GM19099 (cell line): ENCODE results near the gene FALEC.

Experiments used
- POLR2A ChIP-seq: IDR thresholded peaks from 3 replicates; pipeline ENCODE4 v1.6.1; 2011; ENCODE audit warnings: low read depth; ENCODE audit not compliant: insufficient read length; ENCODE audit errors: extremely low read depth

The FALEC gene

GRCh38 chr1:150567717-150568593 is 52.4 kb downstream of the FALEC start:
- TF ChIP-seq POLR2A, result peak; percentile 28

GRCh38 chr1:150568594-150568966 is 53.0 kb downstream of the FALEC start:
- no peak for TF ChIP-seq POLR2A

GRCh38 chr1:150572918-150573647 is 57.5 kb downstream of the FALEC start:
- peak; percentile 46 for TF ChIP-seq POLR2A

GRCh38 chr1:150574260-150575071 is 58.9 kb downstream of the FALEC start:
- peak; percentile 45 for TF ChIP-seq POLR2A

- no peak for TF ChIP-seq POLR2A
Measured at GRCh38 chr1:150575072-150575489, 59.5 kb downstream of the FALEC start.

GRCh38 chr1:150575518-150576366 is 60.2 kb downstream of the FALEC start:
- no peak for TF ChIP-seq POLR2A

DNA sequence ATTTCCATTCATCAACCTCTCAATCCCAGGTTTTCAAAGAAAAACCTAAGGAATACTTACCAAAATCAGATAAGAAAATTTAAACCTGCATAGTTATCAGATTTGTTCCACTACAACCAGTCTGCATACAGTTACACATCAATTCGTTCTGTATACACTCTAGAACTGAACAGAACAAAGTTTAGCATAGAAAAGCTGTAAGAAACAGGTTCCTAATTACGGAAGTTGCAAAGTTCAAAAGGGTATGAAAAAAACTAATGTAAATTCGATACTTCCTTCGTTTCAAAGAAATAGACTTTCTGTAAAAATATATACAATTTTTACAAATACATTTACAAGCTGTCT is 60.8 kb downstream of the FALEC start:
- TF ChIP-seq POLR2A, result no peak

DNA sequence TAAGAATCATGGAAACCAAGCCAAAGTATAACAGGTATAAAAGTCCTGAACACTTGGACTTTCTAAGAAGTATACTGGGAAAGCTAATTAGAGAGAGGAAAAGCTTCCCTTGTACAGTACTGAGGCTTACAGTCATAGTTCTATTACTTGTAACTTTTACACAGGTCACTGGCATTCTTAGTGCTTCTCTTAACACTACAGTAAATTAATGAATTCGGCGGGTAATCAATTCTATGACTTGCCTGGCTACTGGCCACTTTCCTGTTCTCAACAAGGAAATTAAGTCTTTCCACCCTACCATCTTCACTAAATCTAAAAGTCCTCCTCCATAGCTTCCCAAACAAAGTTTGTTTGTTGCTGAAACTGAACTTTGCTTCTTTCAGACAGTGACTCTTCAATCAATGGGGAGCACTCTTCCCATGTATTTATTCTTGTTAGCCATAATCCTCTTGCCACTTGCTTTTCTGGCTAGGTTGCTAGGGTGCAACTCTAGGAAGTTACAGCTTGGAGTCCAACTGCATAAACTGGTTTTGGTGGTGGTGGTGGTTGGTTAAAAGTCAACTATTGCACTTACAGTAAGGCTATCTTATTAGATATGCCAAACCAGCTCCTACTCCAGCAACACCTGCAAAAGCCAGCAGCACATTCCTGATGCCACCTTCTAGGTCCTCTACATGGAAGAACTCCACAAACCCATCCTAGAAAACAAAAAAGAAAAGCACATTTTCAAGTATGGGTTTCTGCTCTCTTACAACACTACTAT is 61.4 kb downstream of the FALEC start:
- no peak for TF ChIP-seq POLR2A

- TF ChIP-seq POLR2A, result no peak
Measured at GRCh38 chr1:150577557-150578271, 62.2 kb downstream of the FALEC start.

DNA sequence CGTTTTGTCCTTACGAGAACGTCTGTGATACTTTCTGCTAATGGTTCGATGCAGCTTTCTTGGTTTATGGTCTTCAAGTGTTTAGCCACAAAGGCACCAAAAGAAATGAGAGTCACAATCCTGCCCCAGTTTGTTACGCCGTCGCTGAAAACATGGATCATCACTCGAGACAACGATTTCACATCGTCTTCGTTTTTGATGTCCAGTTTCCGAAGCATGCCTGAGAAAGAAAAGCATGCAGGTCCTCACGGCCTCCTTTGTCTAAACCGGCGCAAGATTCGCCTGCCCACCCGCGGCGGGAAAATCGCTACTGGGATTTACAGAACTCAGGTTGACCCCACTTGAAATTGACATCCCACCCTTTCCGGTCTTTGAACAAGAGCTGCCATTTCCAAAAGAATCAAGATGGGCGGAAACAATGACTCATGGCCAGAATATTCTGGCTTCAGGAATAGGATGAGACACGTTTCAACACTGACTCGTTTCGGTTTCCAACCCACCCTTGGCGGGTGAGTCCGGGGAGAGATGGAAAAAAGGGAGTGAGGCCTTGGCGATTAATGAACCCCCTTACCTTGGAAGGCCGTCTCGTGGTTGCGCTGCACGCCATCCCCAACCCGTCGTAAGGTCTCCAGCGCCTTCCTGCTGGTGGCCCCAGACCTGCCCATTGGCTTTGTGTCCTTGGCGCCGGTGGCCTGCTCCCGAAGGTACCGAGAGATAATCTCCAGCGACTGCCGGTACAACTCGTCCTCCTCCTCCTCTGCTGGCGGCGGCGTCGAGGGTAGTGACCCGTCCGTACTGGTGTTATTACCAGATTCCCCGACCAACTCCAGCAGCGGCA is 62.9 kb downstream of the FALEC start:
- no peak for TF ChIP-seq POLR2A

DNA sequence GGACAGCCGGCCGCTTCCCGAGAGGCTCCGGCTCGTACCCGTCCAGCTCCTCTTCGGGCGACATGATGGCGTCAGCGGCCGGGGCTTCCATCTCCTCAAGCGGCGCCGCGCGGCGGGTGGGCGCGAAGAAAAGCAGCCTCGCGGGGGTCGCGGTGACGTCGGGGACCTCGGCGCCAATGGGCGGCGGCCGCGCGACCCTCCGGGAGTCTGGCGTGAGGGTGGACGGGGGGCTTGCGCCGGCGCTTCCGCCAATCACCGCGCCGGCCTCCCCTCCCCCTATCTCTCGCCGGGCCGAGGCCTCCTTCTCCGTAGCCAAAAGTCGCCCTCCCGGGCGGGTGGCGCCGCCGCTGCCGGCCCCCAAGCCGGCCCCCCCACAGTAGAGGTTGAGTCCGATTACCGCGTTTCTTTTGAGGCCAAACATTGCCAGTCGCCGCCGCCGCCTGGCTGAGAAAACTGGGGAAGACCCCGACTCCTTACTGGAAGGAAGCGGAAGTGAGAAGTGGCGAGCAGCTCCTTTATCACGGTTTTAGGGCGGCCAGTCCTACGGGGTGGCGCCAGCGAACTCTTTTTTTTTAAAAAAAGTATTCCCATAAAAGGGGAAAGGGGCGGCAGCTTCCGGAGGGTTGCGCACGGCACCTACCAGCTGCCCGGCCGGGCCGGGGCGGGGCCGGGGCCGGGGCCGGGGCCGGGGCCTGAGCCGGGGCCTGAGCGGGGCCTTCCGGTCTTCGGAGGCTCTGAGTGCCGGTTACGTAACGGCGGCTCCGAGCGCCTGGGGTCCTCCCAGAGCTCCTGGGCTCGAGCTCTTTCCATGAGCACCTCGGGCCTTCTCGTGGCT is 63.8 kb downstream of the FALEC start, which contains the start of gene MCL1:
Gene MCL1, minus strand, starts transcription at position 501 of the 835 bp plus-strand sequence. Its CDS starts 80 bp downstream, at position 421.
- peak; percentile 99 for TF ChIP-seq POLR2A
